ENCODE measurements around the gene NKD1.

DNA sequence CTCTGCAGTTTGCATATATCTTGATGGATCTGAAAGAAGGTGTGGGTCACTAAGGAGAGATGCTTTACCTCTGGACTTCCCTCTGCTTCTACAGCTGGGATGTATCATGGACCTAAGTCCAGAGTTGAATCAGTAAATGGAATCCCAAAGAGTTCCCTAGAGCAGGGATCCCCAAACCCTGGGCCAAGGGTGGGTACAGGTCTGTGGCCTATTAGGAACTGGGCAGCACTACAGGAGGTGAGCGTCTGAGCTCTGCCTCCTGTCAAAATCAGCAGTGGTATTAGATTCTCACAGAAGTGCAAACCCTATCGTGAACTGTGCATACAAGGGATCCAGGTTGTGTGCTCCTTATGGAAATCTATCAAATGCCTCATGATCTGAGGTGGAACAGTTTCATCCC is 39.3 kb downstream of the NKD1 start:
- TF ChIP-seq, protein P1, sequence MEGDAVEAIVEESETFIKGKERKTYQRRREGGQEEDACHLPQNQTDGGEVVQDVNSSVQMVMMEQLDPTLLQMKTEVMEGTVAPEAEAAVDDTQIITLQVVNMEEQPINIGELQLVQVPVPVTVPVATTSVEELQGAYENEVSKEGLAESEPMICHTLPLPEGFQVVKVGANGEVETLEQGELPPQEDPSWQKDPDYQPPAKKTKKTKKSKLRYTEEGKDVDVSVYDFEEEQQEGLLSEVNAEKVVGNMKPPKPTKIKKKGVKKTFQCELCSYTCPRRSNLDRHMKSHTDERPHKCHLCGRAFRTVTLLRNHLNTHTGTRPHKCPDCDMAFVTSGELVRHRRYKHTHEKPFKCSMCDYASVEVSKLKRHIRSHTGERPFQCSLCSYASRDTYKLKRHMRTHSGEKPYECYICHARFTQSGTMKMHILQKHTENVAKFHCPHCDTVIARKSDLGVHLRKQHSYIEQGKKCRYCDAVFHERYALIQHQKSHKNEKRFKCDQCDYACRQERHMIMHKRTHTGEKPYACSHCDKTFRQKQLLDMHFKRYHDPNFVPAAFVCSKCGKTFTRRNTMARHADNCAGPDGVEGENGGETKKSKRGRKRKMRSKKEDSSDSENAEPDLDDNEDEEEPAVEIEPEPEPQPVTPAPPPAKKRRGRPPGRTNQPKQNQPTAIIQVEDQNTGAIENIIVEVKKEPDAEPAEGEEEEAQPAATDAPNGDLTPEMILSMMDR (IDR thresholded peaks at IDR 0.05): no peak
- TF ChIP-seq POLR2A (IDR thresholded peaks at IDR 0.05): no peak

All from adrenal gland (tissue), 5 donors.